Endothelial cell (in vitro differentiated cells): ENCODE data around the gene USP5. TPM values are rescaled to one million over a fixed set of nuclear protein-coding genes. Genes with fewer than 3 reads are reported as not detected.

Source experiments
- DNase-seq: peaks from one replicate; pipeline ENCODE4 v3.0.0; 2021; ENCODE audit warnings: low spot score
- H3K27ac Mint-ChIP-seq: one replicate; pipeline ENCODE4 v1.8.0; 2021; ENCODE audit warnings: mixed read lengths, inconsistent platforms; ENCODE audit not compliant: unreplicated experiment
- H3K27me3 Mint-ChIP-seq: one replicate; pipeline ENCODE4 v1.8.0; 2021; ENCODE audit warnings: mild to moderate bottlenecking, moderate library complexity, mixed read lengths, inconsistent platforms; ENCODE audit not compliant: unreplicated experiment
- H3K36me3 Mint-ChIP-seq: one replicate; pipeline ENCODE4 v1.8.0; 2021; ENCODE audit warnings: mild to moderate bottlenecking, low read depth, mixed read lengths, inconsistent platforms; ENCODE audit not compliant: unreplicated experiment
- H3K4me1 Mint-ChIP-seq: one replicate; pipeline ENCODE4 v1.8.0; 2021; ENCODE audit warnings: mild to moderate bottlenecking, mixed read lengths, inconsistent platforms; ENCODE audit not compliant: unreplicated experiment
- H3K4me3 Mint-ChIP-seq: one replicate; pipeline ENCODE4 v1.8.0; 2021; ENCODE audit warnings: mild to moderate bottlenecking, mixed read lengths, inconsistent platforms; ENCODE audit not compliant: unreplicated experiment
- H3K9me3 Mint-ChIP-seq: one replicate; pipeline ENCODE4 v1.8.0; 2021; ENCODE audit warnings: mixed read lengths, inconsistent platforms; ENCODE audit not compliant: unreplicated experiment
- total RNA-seq: library from RNA; stranded (reverse); fragmentation: NEBNext Ultra II Directional; extraction: Animal tissue kit (Norgen Biotek cat#: 25700); gene quantifications from one replicate; pipeline ENCODE4 v1.2.1, GENCODE V29; 2021; ENCODE audit not compliant: unreplicated experiment
- TF ChIP-seq, protein P1 (sequence below): fragments of 200-600 bp; sonication (generic); IDR thresholded peaks from one replicate; pipeline ENCODE4 v1.5.0; 2021; ENCODE audit warnings: antibody characterized with exemption; ENCODE audit not compliant: unreplicated experiment

The USP5 gene
- total RNA-seq, 1 donor from 2014 or later, result 119 TPM

DNA sequence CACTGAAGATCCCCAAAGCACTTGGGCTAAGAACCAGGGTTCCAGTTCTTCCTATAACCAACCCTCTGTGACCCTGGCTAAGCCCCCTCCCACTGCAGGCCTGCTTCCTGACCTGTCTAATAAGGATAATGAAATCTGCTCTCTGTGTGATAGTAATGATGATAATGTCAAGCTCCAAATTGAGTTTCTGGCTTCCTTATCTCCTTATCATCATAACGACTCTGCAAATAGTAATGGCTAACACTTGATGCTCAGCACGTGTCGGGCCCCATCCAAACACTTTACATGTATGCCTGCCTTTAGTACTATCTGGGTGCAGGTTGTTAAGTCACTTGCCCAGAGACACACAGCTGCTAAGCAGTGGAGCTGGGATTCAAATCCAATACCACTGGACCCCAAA lies 35.4 kb upstream of the USP5 start:
- H3K9me3 Mint-ChIP-seq, result no peaks in the 10 kb centered on the region
- no peak overlapping the region for H3K27ac Mint-ChIP-seq
- H3K4me3 Mint-ChIP-seq, result no peak overlapping the region
- DNase-seq, result no peak
- H3K4me1 Mint-ChIP-seq, result peaks cover 50% of the 10 kb centered on the region
- TF ChIP-seq, protein P1, sequence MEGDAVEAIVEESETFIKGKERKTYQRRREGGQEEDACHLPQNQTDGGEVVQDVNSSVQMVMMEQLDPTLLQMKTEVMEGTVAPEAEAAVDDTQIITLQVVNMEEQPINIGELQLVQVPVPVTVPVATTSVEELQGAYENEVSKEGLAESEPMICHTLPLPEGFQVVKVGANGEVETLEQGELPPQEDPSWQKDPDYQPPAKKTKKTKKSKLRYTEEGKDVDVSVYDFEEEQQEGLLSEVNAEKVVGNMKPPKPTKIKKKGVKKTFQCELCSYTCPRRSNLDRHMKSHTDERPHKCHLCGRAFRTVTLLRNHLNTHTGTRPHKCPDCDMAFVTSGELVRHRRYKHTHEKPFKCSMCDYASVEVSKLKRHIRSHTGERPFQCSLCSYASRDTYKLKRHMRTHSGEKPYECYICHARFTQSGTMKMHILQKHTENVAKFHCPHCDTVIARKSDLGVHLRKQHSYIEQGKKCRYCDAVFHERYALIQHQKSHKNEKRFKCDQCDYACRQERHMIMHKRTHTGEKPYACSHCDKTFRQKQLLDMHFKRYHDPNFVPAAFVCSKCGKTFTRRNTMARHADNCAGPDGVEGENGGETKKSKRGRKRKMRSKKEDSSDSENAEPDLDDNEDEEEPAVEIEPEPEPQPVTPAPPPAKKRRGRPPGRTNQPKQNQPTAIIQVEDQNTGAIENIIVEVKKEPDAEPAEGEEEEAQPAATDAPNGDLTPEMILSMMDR, result no peak
- peaks cover 18% of the 10 kb centered on the region for H3K36me3 Mint-ChIP-seq
- peaks cover 25% of the 10 kb centered on the region for H3K27me3 Mint-ChIP-seq

DNA sequence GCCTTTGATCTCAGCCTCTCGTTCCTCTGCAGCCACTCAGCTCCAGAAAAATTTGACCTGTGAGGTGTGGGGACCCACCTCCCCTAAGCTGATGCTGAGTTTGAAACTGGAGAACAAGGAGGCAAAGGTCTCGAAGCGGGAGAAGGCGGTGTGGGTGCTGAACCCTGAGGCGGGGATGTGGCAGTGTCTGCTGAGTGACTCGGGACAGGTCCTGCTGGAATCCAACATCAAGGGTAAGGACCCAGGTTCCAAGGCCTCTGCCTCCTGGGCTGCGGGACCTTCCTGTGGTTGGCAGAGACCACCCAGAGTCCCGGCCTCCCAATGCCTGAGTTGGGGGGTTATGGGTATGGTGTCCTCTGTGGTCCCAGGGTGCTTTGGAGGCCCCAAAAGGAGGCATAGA lies 34.9 kb upstream of the USP5 start:
- H3K36me3 Mint-ChIP-seq, result peaks cover 18% of the 10 kb centered on the region
- no peak overlapping the region for H3K4me3 Mint-ChIP-seq
- peaks cover 24% of the 10 kb centered on the region for H3K27me3 Mint-ChIP-seq
- DNase-seq, result no peak
- H3K9me3 Mint-ChIP-seq, result no peaks in the 10 kb centered on the region
- TF ChIP-seq, protein P1, result no peak
- H3K27ac Mint-ChIP-seq, result no peak overlapping the region
- H3K4me1 Mint-ChIP-seq, result peaks cover 52% of the 10 kb centered on the region

DNA sequence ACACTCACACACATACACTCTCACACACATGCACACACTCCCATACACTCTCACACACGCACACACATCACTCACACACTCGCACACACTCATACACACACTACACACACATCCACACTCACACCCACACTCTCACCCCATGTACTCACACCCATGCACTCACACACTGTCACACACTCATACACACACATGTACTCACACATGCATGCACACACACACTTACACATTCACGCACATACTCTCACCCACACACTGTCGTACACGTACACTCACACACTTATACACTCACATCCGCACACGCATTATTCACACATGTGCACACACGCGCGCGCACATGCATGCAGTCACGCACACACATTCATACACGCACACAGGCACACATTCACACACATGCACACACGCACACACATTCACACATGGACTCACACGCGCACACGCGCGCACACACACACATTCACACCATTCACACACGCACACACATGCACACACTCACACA lies 34.2 kb upstream of the USP5 start:
- Mint-ChIP-seq H3K27me3 (peaks cover 26% of the 10 kb centered on the region), H3K4me1 (peaks cover 54% of the 10 kb centered on the region)

DNA sequence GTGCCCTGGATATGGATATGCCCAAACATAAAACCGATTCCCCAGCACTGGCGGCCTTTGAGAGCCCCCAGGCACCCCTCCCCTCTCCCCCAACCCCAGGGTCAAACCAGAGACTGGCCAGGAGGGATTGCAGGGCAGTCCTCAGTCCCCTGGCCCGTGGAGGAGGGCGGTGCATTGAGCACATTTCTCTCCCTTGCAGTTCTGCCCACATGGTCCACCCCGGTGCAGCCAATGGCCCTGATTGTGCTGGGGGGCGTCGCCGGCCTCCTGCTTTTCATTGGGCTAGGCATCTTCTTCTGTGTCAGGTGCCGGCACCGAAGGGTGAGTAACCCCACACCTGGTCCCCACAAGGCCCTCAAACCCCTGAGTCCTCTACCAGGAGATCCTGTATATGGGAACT lies 33.7 kb upstream of the USP5 start:
- H3K4me1 Mint-ChIP-seq, result peaks cover 58% of the 10 kb centered on the region
- peaks cover 26% of the 10 kb centered on the region for H3K27me3 Mint-ChIP-seq
- TF ChIP-seq, protein P1, result no peak
- H3K36me3 Mint-ChIP-seq, result peaks cover 18% of the 10 kb centered on the region
- H3K27ac Mint-ChIP-seq, result peak overlapping the region; percentile 28
- DNase-seq, result no peak
- H3K4me3 Mint-ChIP-seq, result no peak overlapping the region
- H3K9me3 Mint-ChIP-seq, result no peaks in the 10 kb centered on the region

More for the DNA sequence above, 34.2 kb upstream of the USP5 start:
- H3K27ac Mint-ChIP-seq, result peak overlapping the region; percentile 28
- TF ChIP-seq, protein P1, result no peak
- peaks cover 18% of the 10 kb centered on the region for H3K36me3 Mint-ChIP-seq
- no peak for DNase-seq
- peak overlapping the region; percentile 48 for H3K4me3 Mint-ChIP-seq
- H3K9me3 Mint-ChIP-seq, result no peaks in the 10 kb centered on the region

DNA sequence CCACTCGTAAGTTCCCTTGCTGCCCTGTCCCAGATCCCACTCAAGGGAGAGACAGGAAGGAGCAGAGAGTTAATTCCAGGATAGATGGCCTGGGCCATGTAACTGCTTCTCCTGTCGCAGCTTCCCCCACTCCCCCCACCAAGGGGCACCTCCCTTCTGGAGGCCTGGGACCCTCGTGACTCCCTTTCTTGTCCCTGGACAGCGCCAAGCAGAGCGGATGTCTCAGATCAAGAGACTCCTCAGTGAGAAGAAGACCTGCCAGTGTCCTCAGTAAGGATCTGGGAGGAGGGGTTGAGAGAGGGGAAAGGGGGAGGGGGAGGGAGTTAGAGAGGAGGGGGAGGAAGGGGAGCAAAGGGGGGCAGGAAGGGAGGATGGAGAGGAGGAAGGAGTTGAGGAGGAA lies 33.3 kb upstream of the USP5 start:
- Mint-ChIP-seq H3K36me3 (peaks cover 18% of the 10 kb centered on the region), H3K4me3 (no peak overlapping the region), H3K9me3 (no peaks in the 10 kb centered on the region), H3K27ac (no peak overlapping the region), H3K4me1 (peaks cover 58% of the 10 kb centered on the region), H3K27me3 (peaks cover 26% of the 10 kb centered on the region)
- DNase-seq, result no peak
- TF ChIP-seq, protein P1, result no peak
